Natural killer cell (primary cell): ENCODE results near the gene SLBP. TPM values are rescaled to one million over a fixed set of nuclear protein-coding genes. Genes with fewer than 3 reads are reported as not detected.

ENCODE experiments used
- ATAC-seq, 3 donors: fragments of 150-1000 bp in 2 of 3; fragments of 200-7000 bp in 1 of 3; cut with Tn5 transposase; 1 replicate in 1 of 3; 2 replicates in 2 of 3; pipeline ENCODE4 v1.10.0; 2021; ENCODE audit warnings: mild to moderate bottlenecking in 2 of 3, moderate library complexity in 2 of 3
- DNase-seq, 2 donors: peaks; one replicate each; pipeline versions ENCODE4 v3.0.0 to v3.0.0-alpha.2; 2013 to 2021; ENCODE audit warnings: mixed read lengths in 1 of 2
- H3K27ac ChIP-seq: one replicate; pipeline ENCODE4 v1.5.1; 2013; ENCODE audit warnings: mild to moderate bottlenecking, low read length
- H3K27me3 ChIP-seq: one replicate; pipeline ENCODE4 v1.6.1; 2013; ENCODE audit warnings: low read length; ENCODE audit not compliant: control insufficient read depth, insufficient read depth
- H3K36me3 ChIP-seq: one replicate; pipeline ENCODE4 v1.6.1; 2013; ENCODE audit warnings: low read length; ENCODE audit not compliant: control insufficient read depth, insufficient read depth
- H3K4me1 ChIP-seq: one replicate; pipeline ENCODE4 v1.6.1; 2013; ENCODE audit warnings: low read length; ENCODE audit not compliant: control insufficient read depth, insufficient read depth
- H3K4me3 ChIP-seq: one replicate; pipeline ENCODE4 v1.5.1; 2013; ENCODE audit warnings: low read length
- H3K9me3 ChIP-seq: one replicate; pipeline ENCODE4 v1.6.1; 2013; ENCODE audit warnings: low read length; ENCODE audit not compliant: control insufficient read depth, insufficient read depth
- H3K27ac Mint-ChIP-seq, 2 donors: one replicate each; pipeline ENCODE4 v1.8.0; 2022; ENCODE audit warnings: mild to moderate bottlenecking in 2 of 2, mixed read lengths in 2 of 2, moderate library complexity in 1 of 2
- H3K27me3 Mint-ChIP-seq, 2 donors: one replicate each; pipeline ENCODE4 v1.8.0; 2022; ENCODE audit warnings: low read depth in 2 of 2, mixed read lengths in 2 of 2
- H3K36me3 Mint-ChIP-seq: one replicate; pipeline ENCODE4 v1.8.0; 2022; ENCODE audit warnings: mixed read lengths
- H3K4me1 Mint-ChIP-seq, 2 donors: one replicate each; pipeline ENCODE4 v1.8.0; 2022; ENCODE audit warnings: mixed read lengths in 2 of 2
- H3K4me3 Mint-ChIP-seq: one replicate; pipeline ENCODE4 v1.8.0; 2022; ENCODE audit warnings: mild to moderate bottlenecking, moderate library complexity, mixed read lengths
- H3K9me3 Mint-ChIP-seq, 2 donors: one replicate each; pipeline ENCODE4 v1.8.0; 2022; ENCODE audit warnings: mixed read lengths in 2 of 2
- CTCF ChIP-seq: fragments of 200-600 bp; IDR thresholded peaks from one replicate; pipeline ENCODE4 v1.8.0; 2022; ENCODE audit warnings: antibody characterized with exemption
- WGBS: methylation state at CpG from one replicate; pipeline ENCODE4 v1.1.7; 2013; ENCODE audit warnings: missing lambda C conversion rate; ENCODE audit not compliant: insufficient coverage; 5-methylcytosine and 5-hydroxymethylcytosine counted together
- intact Hi-C: fragments of 100-400 bp; cut with micrococcal nuclease; formaldehyde crosslinking; loops from one replicate; pipeline ENCODE4 v1.14.2; 2022
- total RNA-seq, 4 donors: library from RNA; stranded (reverse); fragments of 120-200 nt in 1 of 4; gene quantifications; one replicate each; pipeline versions ENCODE4 v1.2.3 to v1.2.4, GENCODE V29; 2013 to 2022

The SLBP gene
- total RNA-seq, 3 donors from 2014 or later (not counting 1 experiment from before 2014, with no cell fraction given), result 29.5 to 38.8 (median 38.6) TPM

- ATAC-seq (no peak), DNase-seq (no peak)
- no peaks in the 10 kb centered on the region for H3K9me3 ChIP-seq
- intact Hi-C loops, result loop anchor here (1.0 to 5.0 kb wide), 3 partner anchors 10 to 135 kb away; partner anchors contain the start of genes FAM53A, LETM1 and SLBP
- H3K27me3 ChIP-seq, result no peaks in the 10 kb centered on the region
- peak overlapping the region; percentile 92 to 93 for H3K27ac Mint-ChIP-seq
- H3K27ac ChIP-seq, result peak overlapping the region; percentile 71
- peaks cover 30 to 45% of the 10 kb centered on the region in 2 donors for H3K4me1 Mint-ChIP-seq
- TF ChIP-seq CTCF, result no peak
- peaks cover 16% of the 10 kb centered on the region for H3K36me3 ChIP-seq
- H3K36me3 Mint-ChIP-seq, result no peaks in the 10 kb centered on the region
- H3K27me3 Mint-ChIP-seq, result no peaks in the 10 kb centered on the region
- H3K4me1 ChIP-seq, result peaks cover 65% of the 10 kb centered on the region
- no peaks in the 10 kb centered on the region for H3K9me3 Mint-ChIP-seq
- 3% methylated on average over 61 of the region's 61 CpGs for WGBS
- H3K4me3 ChIP-seq, result no peak overlapping the region
- H3K4me3 Mint-ChIP-seq, result peak overlapping the region; percentile 87
Observed at GRCh38 chr4:1721666-1722550, 9.8 kb upstream of the SLBP start.

DNA sequence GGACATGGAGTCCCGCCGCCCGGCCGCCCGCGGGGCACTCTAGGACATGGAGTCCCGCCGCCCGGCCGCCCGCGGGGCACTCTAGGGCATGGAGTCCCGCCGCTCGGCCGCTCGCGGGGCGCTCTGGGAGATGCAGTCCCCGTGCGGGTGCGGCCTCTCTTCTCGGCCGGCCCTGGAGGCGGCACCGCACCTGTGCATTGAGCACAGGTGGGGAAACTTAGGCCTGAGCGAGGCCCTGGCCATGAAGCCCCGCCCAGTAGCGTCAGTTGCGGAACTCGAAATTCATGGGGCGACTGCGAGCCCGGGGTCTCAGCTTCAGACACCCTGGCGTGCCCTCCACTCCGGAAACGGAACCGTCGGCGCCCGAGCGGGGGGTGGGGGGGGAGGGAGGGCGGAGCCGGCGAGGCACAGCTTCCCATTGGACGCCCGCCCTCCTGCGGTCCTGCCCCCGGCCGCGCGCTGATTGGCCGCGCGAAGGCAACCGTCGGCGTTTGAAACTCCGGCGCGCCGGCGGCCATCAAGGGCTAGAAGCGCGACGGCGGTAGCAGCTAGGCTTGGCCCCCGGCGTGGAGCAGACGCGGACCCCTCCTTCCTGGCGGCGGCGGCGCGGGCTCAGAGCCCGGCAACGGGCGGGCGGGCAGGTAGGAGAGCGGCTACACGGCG, 9.0 kb upstream of the SLBP start, which contains the start of the genes TACC3 and TMEM129:
TACC3 (plus strand) TSS at position 519 of the 663 bp plus-strand sequence. CDS start 1,901 bp downstream, outside the sequence.
TMEM129 (minus strand) TSS at position 321 of the 663 bp plus-strand sequence. CDS start 486 bp downstream, outside the sequence.
- peak within 1 kb of the TSS; percentile 52 for H3K4me3 ChIP-seq
- Mint-ChIP-seq H3K27ac (peak within 1 kb of the TSS; percentile 92 to 93), H3K4me1 (peaks cover 25 to 39% of the 10 kb centered on the region in 2 donors), H3K27me3 (no peaks in the 10 kb centered on the region), H3K9me3 (no peaks in the 10 kb centered on the region), H3K4me3 (peak within 1 kb of the TSS; percentile 89), H3K36me3 (no peaks in the 10 kb centered on the region)
- H3K36me3 ChIP-seq, result peaks cover 19% of the 10 kb centered on the region
- H3K27me3 ChIP-seq, result no peaks in the 10 kb centered on the region
- H3K9me3 ChIP-seq, result no peaks in the 10 kb centered on the region
- DNase-seq (peak; percentile 90 to 98), ATAC-seq (peak; percentile 80 to 90 (median 84))
- H3K27ac ChIP-seq, result peak within 1 kb of the TSS; percentile 77
- intact Hi-C loops, result loop anchor here (1.0 to 5.0 kb wide), 3 partner anchors 9 to 136 kb away; partner anchors contain the start of genes FAM53A, LETM1 and SLBP
- WGBS, result under 1% methylated on average over 75 of the region's 83 CpGs
- H3K4me1 ChIP-seq, result peaks cover 64% of the 10 kb centered on the region
- TF ChIP-seq CTCF, result no peak

- Mint-ChIP-seq H3K4me3 (peak overlapping the region; percentile 89), H3K36me3 (no peaks in the 10 kb centered on the region), H3K27ac (peak overlapping the region; percentile 80 to 93), H3K4me1 (peaks cover 23 to 43% of the 10 kb centered on the region in 2 donors), H3K27me3 (no peaks in the 10 kb centered on the region), H3K9me3 (no peaks in the 10 kb centered on the region)
- peak; percentile 24 to 38 (median 27) for ATAC-seq
- peaks cover 17% of the 10 kb centered on the region for H3K36me3 ChIP-seq
- 1% methylated on average over 79 of the region's 79 CpGs for WGBS
- intact Hi-C loops, result loop anchor here (5.0 kb wide), 2 partner anchors 38 to 137 kb away; partner anchors contain the start of genes FAM53A and LETM1
- H3K4me1 ChIP-seq, result peaks cover 60% of the 10 kb centered on the region
- DNase-seq, result peak; percentile 51 to 66
- H3K27me3 ChIP-seq, result no peaks in the 10 kb centered on the region
- H3K9me3 ChIP-seq, result no peaks in the 10 kb centered on the region
- H3K27ac ChIP-seq, result peak overlapping the region; percentile 76
- TF ChIP-seq CTCF, result no peak
- peak overlapping the region; percentile 50 for H3K4me3 ChIP-seq
Observed at GRCh38 chr4:1720163-1720983, 8.3 kb upstream of the SLBP start.
